HUES64 (cell line): ENCODE measurements around the gene GFRA1.
"Not testable (repeated sequence)": the region's sequence is repeated elsewhere in the genome, so short reads cannot be mapped to it uniquely, and the experiment has no call there.

Experiments used
- H3K27ac ChIP-seq: 2 replicates; pipeline ENCODE4 v1.7.0; 2013; ENCODE audit warnings: low read depth, low read length, inconsistent platforms
- H3K27me3 ChIP-seq: 2 replicates; pipeline ENCODE4 v1.6.1; 2013; ENCODE audit warnings: mild to moderate bottlenecking, low read length; ENCODE audit not compliant: insufficient read depth
- H3K36me3 ChIP-seq: 2 replicates; pipeline ENCODE4 v1.6.1; 2013; ENCODE audit warnings: mild to moderate bottlenecking, low read length; ENCODE audit not compliant: insufficient read depth
- H3K4me1 ChIP-seq: 2 replicates; pipeline ENCODE4 v1.6.1; 2013; ENCODE audit warnings: mild to moderate bottlenecking, low read length, moderate library complexity; ENCODE audit not compliant: insufficient read depth
- H3K4me3 ChIP-seq: 2 replicates; pipeline ENCODE4 v1.5.1; 2013; ENCODE audit warnings: mild to moderate bottlenecking, low read length, moderate library complexity
- H3K9ac ChIP-seq: 2 replicates; pipeline ENCODE4 v1.6.1; 2013; ENCODE audit warnings: mild to moderate bottlenecking, low read depth, low read length
- H3K9me3 ChIP-seq: 2 replicates; pipeline ENCODE4 v1.6.1; 2013; ENCODE audit warnings: low read depth, low read length; ENCODE audit not compliant: insufficient read depth
- WGBS: fragments of 150-250, 120-280 bp; methylation state at CpG from one replicate; pipeline ENCODE4 v1.1.7; 2013; ENCODE audit warnings: missing lambda C conversion rate; 5-methylcytosine and 5-hydroxymethylcytosine counted together

Gene GFRA1

GRCh38 chr10:116170815-116171250, 102.2 kb downstream of the GFRA1 start:
- H3K4me1 ChIP-seq = peaks cover 18% of the 10 kb centered on the region
- peaks cover 7% of the 10 kb centered on the region; the same call in 1 of the 2 replicates for H3K9me3 ChIP-seq
- WGBS = 18% methylated on average over 2 of the region's 2 CpGs
- H3K27ac ChIP-seq = no peak overlapping the region
- H3K4me3 ChIP-seq = no peak overlapping the region
- no peaks in the 10 kb centered on the region for H3K27me3 ChIP-seq
- no peak overlapping the region for H3K9ac ChIP-seq
- no peaks in the 10 kb centered on the region for H3K36me3 ChIP-seq

- Histone ChIP-seq H3K36me3 (no peaks in the 10 kb centered on the region), H3K4me3 (no peak overlapping the region), H3K4me1 (peaks cover 18% of the 10 kb centered on the region), H3K27me3 (no peaks in the 10 kb centered on the region), H3K27ac (no peak overlapping the region), H3K9me3 (peaks cover 7% of the 10 kb centered on the region; the same call in 1 of the 2 replicates), H3K9ac (no peak overlapping the region)
- 90% methylated on average over 3 of the region's 3 CpGs for WGBS
Observed at GRCh38 chr10:116169782-116170445, 103.1 kb downstream of the GFRA1 start.

- no peak overlapping the region for H3K4me3 ChIP-seq
- H3K4me1 ChIP-seq = peaks cover 18% of the 10 kb centered on the region
- no peak overlapping the region for H3K9ac ChIP-seq
- H3K36me3 ChIP-seq = no peaks in the 10 kb centered on the region
- no peaks in the 10 kb centered on the region for H3K27me3 ChIP-seq
- 97% methylated on average over 1 of the region's 1 CpG for WGBS
- H3K27ac ChIP-seq = no peak overlapping the region
- H3K9me3 ChIP-seq = peaks cover 7% of the 10 kb centered on the region; the same call in 1 of the 2 replicates
Observed at GRCh38 chr10:116168745-116169144, 104.3 kb downstream of the GFRA1 start.

GRCh38 chr10:116168329-116168728, 104.7 kb downstream of the GFRA1 start:
- no peak overlapping the region for H3K9ac ChIP-seq
- peaks cover 18% of the 10 kb centered on the region for H3K4me1 ChIP-seq
- peaks cover 7% of the 10 kb centered on the region; the same call in 1 of the 2 replicates for H3K9me3 ChIP-seq
- 90% methylated on average over 1 of the region's 2 CpGs for WGBS
- no peak overlapping the region for H3K27ac ChIP-seq
- no peak overlapping the region for H3K4me3 ChIP-seq
- no peaks in the 10 kb centered on the region for H3K27me3 ChIP-seq
- H3K36me3 ChIP-seq = no peaks in the 10 kb centered on the region

GRCh38 chr10:116165941-116166340, 107.1 kb downstream of the GFRA1 start:
- H3K4me3 ChIP-seq, H3K9ac ChIP-seq, H3K27me3 ChIP-seq, H3K36me3 ChIP-seq, H3K27ac ChIP-seq: not testable (repeated sequence)
- Histone ChIP-seq H3K9me3 (peaks cover 11% of the 10 kb centered on the region; the same call in 1 of the 2 replicates), H3K4me1 (peaks cover 11% of the 10 kb centered on the region)

GRCh38 chr10:116164291-116164690, 108.7 kb downstream of the GFRA1 start:
- Histone ChIP-seq H3K36me3 (no peaks in the 10 kb centered on the region), H3K27ac (no peak overlapping the region), H3K4me3 (no peak overlapping the region), H3K9me3 (peaks cover 7% of the 10 kb centered on the region; the same call in 1 of the 2 replicates), H3K9ac (no peak overlapping the region), H3K27me3 (no peaks in the 10 kb centered on the region), H3K4me1 (no peaks in the 10 kb centered on the region)
- WGBS = 72% methylated on average over 5 of the region's 5 CpGs

- Histone ChIP-seq H3K27ac (no peak overlapping the region), H3K4me3 (no peak overlapping the region), H3K4me1 (no peaks in the 10 kb centered on the region), H3K9ac (no peak overlapping the region), H3K27me3 (no peaks in the 10 kb centered on the region), H3K9me3 (0 out of 2 replicates have a peak, but pooled peaks cover 3% of the 10 kb centered on the region), H3K36me3 (no peaks in the 10 kb centered on the region)
- 93% methylated on average over 18 of the region's 18 CpGs for WGBS
Observed at GRCh38 chr10:116163333-116164131, 109.5 kb downstream of the GFRA1 start.

- no peaks in the 10 kb centered on the region for H3K36me3 ChIP-seq
- H3K4me1 ChIP-seq = no peaks in the 10 kb centered on the region
- 0 out of 2 replicates have a peak, but pooled peaks cover 3% of the 10 kb centered on the region for H3K9me3 ChIP-seq
- no peak overlapping the region for H3K27ac ChIP-seq
- 94% methylated on average over 3 of the region's 4 CpGs for WGBS
- no peak overlapping the region for H3K4me3 ChIP-seq
- no peak overlapping the region for H3K9ac ChIP-seq
- H3K27me3 ChIP-seq = no peaks in the 10 kb centered on the region
Observed at GRCh38 chr10:116162851-116163250, 110.2 kb downstream of the GFRA1 start.

GRCh38 chr10:116160271-116160670, 112.7 kb downstream of the GFRA1 start:
- no peak overlapping the region for H3K9ac ChIP-seq
- 100% methylated on average over 2 of the region's 2 CpGs for WGBS
- no peaks in the 10 kb centered on the region for H3K4me1 ChIP-seq
- H3K36me3 ChIP-seq = no peaks in the 10 kb centered on the region
- no peak overlapping the region for H3K27ac ChIP-seq
- 0 out of 2 replicates have a peak, but pooled peaks cover 3% of the 10 kb centered on the region for H3K9me3 ChIP-seq
- H3K4me3 ChIP-seq = no peak overlapping the region
- no peaks in the 10 kb centered on the region for H3K27me3 ChIP-seq

GRCh38 chr10:116159197-116159596, 113.8 kb downstream of the GFRA1 start:
- Histone ChIP-seq H3K27ac (no peak overlapping the region), H3K9me3 (0 out of 2 replicates have a peak, but pooled peaks cover 3% of the 10 kb centered on the region), H3K36me3 (no peaks in the 10 kb centered on the region), H3K4me1 (no peaks in the 10 kb centered on the region), H3K4me3 (no peak overlapping the region), H3K9ac (no peak overlapping the region), H3K27me3 (no peaks in the 10 kb centered on the region)
- WGBS = 92% methylated on average over 2 of the region's 2 CpGs

GRCh38 chr10:116158036-116158435, 115.0 kb downstream of the GFRA1 start:
- 0 out of 2 replicates have a peak, but pooled peaks cover 3% of the 10 kb centered on the region for H3K9me3 ChIP-seq
- H3K9ac ChIP-seq = no peak overlapping the region
- H3K4me3 ChIP-seq = no peak overlapping the region
- H3K27ac ChIP-seq = no peak overlapping the region
- 96% methylated on average over 2 of the region's 2 CpGs for WGBS
- no peaks in the 10 kb centered on the region for H3K4me1 ChIP-seq
- H3K36me3 ChIP-seq = no peaks in the 10 kb centered on the region
- no peaks in the 10 kb centered on the region for H3K27me3 ChIP-seq
